Measurements from ENCODE around the gene RMI2.

Gene RMI2

GRCh38 chr16:11306997-11307638 lies 38.1 kb upstream of the RMI2 start:
- DNase-seq (ENCODE audit: extremely low read depth, low read depth) = no peak
- H3K4me3 ChIP-seq (replicated peaks; ENCODE audit: low read depth, low read length) = no peak overlapping the region
- no peak for TF ChIP-seq CTCF (IDR thresholded peaks at IDR 0.05; ENCODE audit: low read depth, low read length, missing control alignments)

DNA sequence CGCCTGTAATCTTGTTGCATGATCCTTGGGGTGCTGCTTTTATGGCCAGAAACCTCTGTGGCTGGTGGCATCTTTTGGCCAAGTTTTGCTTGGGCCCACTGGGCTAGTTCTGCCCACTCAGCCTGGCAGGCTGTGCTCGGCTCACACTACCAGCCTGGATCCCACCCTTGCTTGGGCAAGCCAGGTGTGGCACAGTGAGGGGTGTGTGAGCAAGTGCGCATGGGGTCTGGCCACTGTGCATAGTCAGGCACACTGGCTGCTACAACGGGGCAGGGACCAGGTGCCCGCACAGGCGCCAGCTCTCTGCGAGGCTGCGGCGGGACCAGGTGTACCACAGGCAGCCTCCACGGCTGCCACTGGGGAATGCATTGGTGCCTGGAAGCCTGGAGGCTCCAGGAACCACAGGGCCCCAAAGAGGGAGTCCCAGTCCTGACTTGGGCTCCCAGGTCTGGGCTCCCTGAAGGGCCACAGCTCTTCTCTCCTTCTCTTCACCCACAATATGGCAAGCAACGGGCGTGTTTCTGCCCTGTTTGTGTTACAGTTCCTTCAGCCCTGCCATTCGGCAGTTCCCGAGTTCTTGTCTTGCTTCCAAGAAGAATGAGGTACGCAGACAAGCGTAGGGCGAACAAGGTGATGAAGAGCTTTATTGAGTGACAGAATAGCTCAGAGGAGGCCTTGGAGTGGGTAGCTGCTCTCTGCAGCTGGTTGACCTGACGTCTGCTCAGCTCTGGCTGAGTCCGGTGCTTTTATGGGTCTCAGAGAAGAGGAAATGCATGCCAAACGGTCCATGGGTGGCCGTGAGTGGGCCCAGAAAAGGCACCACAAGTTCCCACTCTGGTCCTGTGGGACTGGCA lies 37.4 kb upstream of the RMI2 start:
- H3K4me3 ChIP-seq (replicated peaks; ENCODE audit: low read depth, low read length) = no peak overlapping the region
- no peak for DNase-seq (ENCODE audit: extremely low read depth, low read depth)

GRCh38 chr16:11308493-11309283 lies 36.6 kb upstream of the RMI2 start:
- DNase-seq (ENCODE audit: extremely low read depth, low read depth) = no peak
- no peak overlapping the region for H3K4me3 ChIP-seq (replicated peaks; ENCODE audit: low read depth, low read length)
- no peak for TF ChIP-seq CTCF (IDR thresholded peaks at IDR 0.05; ENCODE audit: low read depth, low read length, missing control alignments)

More for the DNA sequence above, 37.4 kb upstream of the RMI2 start:
- no peak for TF ChIP-seq CTCF (IDR thresholded peaks at IDR 0.05; ENCODE audit: low read depth, low read length, missing control alignments)

GRCh38 chr16:11309895-11310633 lies 35.2 kb upstream of the RMI2 start:
- DNase-seq (ENCODE audit: extremely low read depth, low read depth) = no peak

DNA sequence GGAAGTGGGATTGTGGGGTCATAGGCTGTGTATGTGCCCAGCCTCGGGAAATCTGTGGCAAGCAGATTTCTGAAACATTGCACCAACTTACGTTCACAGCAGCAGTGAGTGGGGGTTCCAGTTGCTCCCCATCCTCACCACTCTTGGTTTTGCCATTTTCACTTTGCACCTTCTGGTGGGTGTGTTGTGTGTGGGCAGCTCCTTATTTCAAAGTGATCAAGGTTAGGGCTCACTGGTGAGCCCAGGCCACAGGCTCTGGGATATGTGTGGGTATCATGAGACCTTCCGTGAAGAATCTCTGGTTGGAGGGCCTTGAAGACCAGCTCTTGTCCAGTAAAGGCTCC lies 34.7 kb upstream of the RMI2 start:
- H3K4me3 ChIP-seq (replicated peaks; ENCODE audit: low read depth, low read length) = no peak overlapping the region
- DNase-seq (ENCODE audit: extremely low read depth, low read depth) = no peak
- TF ChIP-seq CTCF (IDR thresholded peaks at IDR 0.05; ENCODE audit: low read depth, low read length, missing control alignments) = no peak

More at GRCh38 chr16:11309895-11310633, 35.2 kb upstream of the RMI2 start:
- no peak overlapping the region for H3K4me3 ChIP-seq (replicated peaks; ENCODE audit: low read depth, low read length)
- no peak for TF ChIP-seq CTCF (IDR thresholded peaks at IDR 0.05; ENCODE audit: low read depth, low read length, missing control alignments)

DNA sequence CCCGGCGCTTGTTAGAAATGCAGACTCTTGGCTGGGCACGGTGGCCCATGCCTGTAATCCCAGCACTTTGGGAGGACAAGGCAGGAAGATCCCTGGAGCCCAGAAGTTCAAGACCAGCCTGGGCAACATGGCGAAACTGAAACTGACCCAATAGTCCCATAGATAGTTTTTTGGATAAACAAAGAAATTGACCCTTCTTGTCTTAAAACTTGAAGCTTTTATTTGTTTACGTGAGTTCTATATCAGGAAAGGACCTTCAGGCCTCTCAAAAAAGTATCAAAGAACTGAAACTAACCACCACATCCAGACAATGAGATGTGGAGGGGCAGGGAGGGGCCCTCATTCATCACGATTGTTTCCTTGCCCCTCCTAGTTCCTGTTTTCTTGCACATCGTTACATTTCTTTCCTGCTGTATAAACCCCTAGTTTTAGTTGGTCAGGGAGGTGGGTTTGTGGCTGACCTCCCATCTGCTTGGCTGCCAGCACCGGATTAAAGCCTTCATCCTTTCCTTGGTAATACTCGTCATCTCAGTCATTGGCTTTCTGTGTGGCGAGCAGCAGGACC lies 34.2 kb upstream of the RMI2 start:
- TF ChIP-seq CTCF (IDR thresholded peaks at IDR 0.05; ENCODE audit: low read depth, low read length, missing control alignments) = no peak
- DNase-seq (ENCODE audit: extremely low read depth, low read depth) = no peak
- no peak overlapping the region for H3K4me3 ChIP-seq (replicated peaks; ENCODE audit: low read depth, low read length)
